HG02885 (cell line): ENCODE data around the gene RNF222.

Experiments
- ATAC-seq: cut with Tn5 transposase; IDR thresholded peaks from one replicate; pipeline ENCODE4 v1.9.1; 2021; ENCODE audit warnings: mild to moderate bottlenecking; ENCODE audit not compliant: unreplicated experiment, poor library complexity

Gene RNF222

GRCh38 chr17:8397636-8398035, at the start of gene RNF222:
RNF222 (minus strand) TSS chr17:8397827; CDS start chr17:8393461, 4,366 bp downstream.
- no peak for ATAC-seq

- ATAC-seq: no peak
These were observed 47.9 kb upstream of the RNF222 start for GRCh38 chr17:8445536-8445935.

DNA sequence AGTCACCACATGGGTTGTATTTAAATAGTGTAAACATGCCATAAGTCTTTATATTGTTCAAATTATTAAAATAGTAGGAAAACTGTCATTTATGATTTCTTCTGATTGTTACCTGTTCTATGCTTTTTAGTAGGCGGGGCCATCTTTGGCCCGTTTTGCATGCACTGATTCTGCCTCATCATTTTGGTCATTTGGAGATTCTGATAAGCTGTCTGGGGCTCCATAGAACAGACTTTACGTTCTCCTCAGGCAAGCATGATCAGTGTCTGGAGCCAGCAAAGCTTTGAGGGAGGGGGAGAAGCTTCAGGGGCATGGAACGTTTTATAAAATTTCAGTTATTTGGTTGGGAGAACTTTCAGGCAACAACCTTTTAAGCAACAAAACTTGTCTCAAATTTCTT, 46.9 kb upstream of the RNF222 start:
- ATAC-seq: no peak

DNA sequence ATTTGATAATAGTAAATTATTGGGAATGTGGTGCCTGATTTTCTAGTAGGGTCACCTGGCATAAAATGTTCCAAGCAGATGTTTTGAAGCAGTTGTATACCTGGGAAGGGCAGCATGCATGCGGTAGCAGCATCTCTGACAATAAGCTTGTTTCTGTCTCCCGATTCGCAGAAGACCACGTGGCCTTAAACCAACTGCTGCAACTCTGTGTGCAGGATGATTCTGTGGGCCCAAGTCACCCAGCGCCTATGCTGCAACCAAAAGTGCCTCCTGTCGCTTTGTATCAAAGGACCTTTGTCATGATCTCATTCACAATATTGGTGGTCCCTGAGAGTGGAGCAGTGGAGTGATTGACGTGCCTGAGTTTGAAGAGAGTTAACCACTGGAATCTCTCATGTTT, 46.1 kb upstream of the RNF222 start:
- ATAC-seq: no peak

GRCh38 chr17:8442310-8442709, 44.7 kb upstream of the RNF222 start:
- ATAC-seq: no peak

GRCh38 chr17:8441690-8442089, 44.1 kb upstream of the RNF222 start:
- ATAC-seq: no peak

DNA sequence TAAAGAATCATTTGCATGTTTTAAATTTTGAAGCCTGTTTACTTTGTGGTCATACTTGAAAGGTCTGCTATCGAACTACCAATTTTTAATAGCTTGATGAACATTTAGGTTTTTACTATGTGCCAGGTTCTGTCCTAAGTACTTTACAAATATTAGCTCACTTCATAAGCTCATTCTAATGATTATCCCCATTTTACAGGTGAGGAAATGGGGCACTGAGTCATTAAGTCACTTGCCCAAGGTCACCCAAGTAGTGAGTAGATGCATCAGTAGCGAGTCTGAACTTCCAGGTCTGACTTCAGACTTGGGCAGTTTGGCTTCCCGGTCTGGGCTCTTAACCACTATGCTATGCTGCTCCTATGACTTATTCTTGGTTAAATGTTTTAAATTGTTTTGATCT, 42.1 kb upstream of the RNF222 start:
- ATAC-seq: no peak

DNA sequence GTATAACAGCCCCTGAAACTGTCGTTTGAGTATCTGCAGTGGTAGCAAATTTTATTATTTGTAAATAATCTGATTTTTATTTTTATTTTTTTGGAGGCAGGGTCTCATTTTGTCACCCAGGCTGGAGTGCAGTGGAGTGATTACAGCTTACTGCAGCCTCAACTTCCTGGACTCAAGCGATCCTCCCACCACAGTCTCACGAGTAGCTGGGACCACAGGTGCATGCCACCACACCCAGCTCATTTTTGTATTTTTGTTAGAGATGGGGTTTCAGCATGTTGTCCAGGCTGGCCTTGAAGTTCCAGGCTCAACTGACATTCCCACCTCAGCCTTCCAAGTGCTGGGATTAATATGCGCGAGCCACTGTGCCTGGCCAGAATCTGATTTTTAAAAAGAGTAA, 40.8 kb upstream of the RNF222 start:
- no peak for ATAC-seq

DNA sequence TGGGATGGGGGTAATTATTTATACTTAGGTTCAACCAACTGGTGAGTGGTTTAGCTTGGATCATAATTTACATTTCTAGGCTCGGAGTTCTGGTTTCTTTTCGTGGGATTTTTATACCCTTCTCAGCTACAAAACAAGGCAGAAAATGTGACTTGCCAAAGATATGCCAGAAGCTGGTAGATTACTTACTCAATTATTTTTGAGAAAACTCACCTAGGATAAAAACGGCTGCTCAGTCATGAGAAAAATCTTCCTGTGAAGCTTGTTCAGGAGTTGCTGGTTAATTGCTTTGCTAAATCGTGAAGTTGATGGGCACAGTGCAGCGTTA, 39.2 kb upstream of the RNF222 start:
- ATAC-seq: no peak

DNA sequence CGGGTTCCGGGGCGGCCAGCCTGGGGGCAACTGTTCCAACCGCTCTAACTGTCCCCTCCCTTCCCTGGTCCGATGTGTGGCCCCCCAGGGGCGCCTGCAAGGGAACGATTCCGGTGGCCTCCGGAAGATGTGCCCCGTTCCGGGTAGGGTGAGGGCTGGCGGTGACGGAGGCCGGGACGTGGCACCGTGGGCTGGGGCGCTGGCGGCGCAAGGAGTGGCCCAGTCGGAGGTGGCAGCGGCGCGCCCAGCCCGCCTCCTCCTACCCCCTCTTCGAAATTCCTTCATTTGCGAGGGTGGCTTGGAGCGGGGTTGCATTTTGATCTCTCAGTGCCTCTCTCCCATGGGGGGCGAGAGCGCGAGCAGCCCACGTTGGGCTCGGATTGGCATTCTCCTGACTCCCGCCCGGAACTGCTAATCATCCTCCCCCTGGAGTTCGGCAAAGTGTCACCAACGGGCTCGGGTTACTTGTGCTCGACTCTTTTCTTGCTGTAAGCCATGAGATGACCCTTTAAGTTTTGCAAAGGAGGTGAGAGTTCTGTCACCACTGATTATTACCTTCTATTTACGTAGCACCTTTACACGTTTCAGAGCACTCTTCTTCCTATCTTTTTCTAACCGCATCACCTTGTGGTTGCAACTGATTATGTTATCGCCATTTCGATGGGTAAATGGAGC, 38.7 kb upstream of the RNF222 start:
- ATAC-seq: peak; percentile 47

- peak; percentile 96 for ATAC-seq
These were observed 37.9 kb upstream of the RNF222 start, which contains the start of gene NDEL1 for GRCh38 chr17:8435245-8436168. NDEL1 (plus strand) TSS chr17:8435884; CDS start chr17:8444272, 8,388 bp downstream.

GRCh38 chr17:8430966-8431365, 33.3 kb upstream of the RNF222 start:
- ATAC-seq: no peak

DNA sequence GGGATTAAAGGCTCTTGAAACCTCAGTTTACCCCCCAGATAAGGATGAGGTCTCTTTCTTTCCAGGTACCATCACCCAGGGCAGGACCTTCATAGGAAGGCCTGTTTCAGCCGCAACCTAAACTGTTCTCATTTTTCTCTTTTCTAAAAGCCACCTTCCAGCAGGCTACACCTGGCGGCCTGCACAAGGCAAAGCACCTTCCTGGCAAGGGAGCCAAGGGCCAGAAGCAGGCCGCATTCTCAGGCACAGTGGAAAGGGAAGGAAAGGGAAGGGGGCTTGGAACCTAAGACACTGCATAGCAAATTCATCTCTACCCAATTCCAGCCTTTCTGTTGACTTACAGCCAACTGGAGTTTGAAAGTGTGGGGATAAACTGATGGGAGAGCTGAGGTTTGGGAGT, 29.2 kb upstream of the RNF222 start:
- ATAC-seq: no peak

GRCh38 chr17:8426094-8426720, 28.6 kb upstream of the RNF222 start:
- no peak for ATAC-seq

DNA sequence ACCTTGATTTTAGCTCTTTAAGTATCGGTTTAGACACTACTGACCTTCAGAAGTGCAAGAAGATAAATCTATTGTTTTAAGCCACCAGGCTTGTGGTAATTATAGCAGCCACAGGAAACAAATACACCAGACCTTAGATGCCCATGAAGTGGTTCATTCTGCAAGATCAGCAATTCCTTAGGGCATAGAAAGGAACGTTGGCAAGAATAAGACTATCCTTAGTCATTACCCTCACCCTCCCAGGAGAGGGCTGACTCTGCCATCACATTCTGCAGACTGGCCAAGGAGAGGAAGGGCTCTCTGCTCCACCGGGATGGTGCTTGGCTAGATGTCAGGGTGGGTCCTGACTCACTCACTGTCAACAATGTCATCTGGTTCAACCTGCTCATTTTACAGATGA, 23.9 kb upstream of the RNF222 start:
- no peak for ATAC-seq

- no peak for ATAC-seq
These were observed 22.7 kb upstream of the RNF222 start for GRCh38 chr17:8420041-8420934.

GRCh38 chr17:8419305-8419704, 21.7 kb upstream of the RNF222 start:
- no peak for ATAC-seq

- no peak for ATAC-seq
These were observed 20.8 kb upstream of the RNF222 start for GRCh38 chr17:8418471-8418870.

GRCh38 chr17:8417806-8418205, 20.2 kb upstream of the RNF222 start:
- ATAC-seq: no peak

GRCh38 chr17:8413938-8414337, 16.3 kb upstream of the RNF222 start:
- ATAC-seq: no peak
